CD8-positive, alpha-beta memory T cell (primary cell): ENCODE results near the gene KCNH5. TPM values are rescaled to one million over a fixed set of nuclear protein-coding genes. Genes with fewer than 3 reads are reported as not detected.
"Not testable (repeated sequence)": the region's sequence is repeated elsewhere in the genome, so short reads cannot be mapped to it uniquely, and the experiment has no call there.

Experiments
- CTCF ChIA-PET: fragments of 350-600 bp; sonication (Branson Sonifier 250); formaldehyde crosslinking; loops from one replicate; lab custom pipeline; 2021; ENCODE audit warnings: antibody characterized with exemption; lab: Charles Lee
- POLR2A ChIA-PET: fragments of 350-600 bp; sonication (Branson Sonifier 250); formaldehyde crosslinking; loops from one replicate; lab custom pipeline; 2021; ENCODE audit warnings: antibody characterized with exemption; lab: Charles Lee
- DNase-seq, 5 donors: peaks; one replicate each; pipeline versions ENCODE4 v3.0.0 to v3.0.0-alpha.2; 2020 to 2022; ENCODE audit warnings: mixed read lengths in 1 of 5
- H3K27ac ChIP-seq: one replicate; pipeline ENCODE4 v1.7.0; 2013; ENCODE audit warnings: low read depth, mild to moderate bottlenecking, low read length, moderate library complexity
- H3K27me3 ChIP-seq: 2 replicates; pipeline ENCODE4 v1.7.0; 2013; ENCODE audit warnings: low read length, mild to moderate bottlenecking; ENCODE audit not compliant: insufficient read depth, poor library complexity, severe bottlenecking
- H3K36me3 ChIP-seq: 2 replicates; pipeline ENCODE4 v1.7.0; 2013; ENCODE audit warnings: mild to moderate bottlenecking, low read length, moderate library complexity; ENCODE audit not compliant: insufficient read depth
- H3K4me1 ChIP-seq: 2 replicates; pipeline ENCODE4 v1.7.0; 2013; ENCODE audit warnings: mild to moderate bottlenecking, low read length, moderate library complexity; ENCODE audit not compliant: insufficient read depth
- H3K4me3 ChIP-seq: 2 replicates; pipeline ENCODE4 v1.7.0; 2013; ENCODE audit warnings: mild to moderate bottlenecking, low read length
- H3K9me3 ChIP-seq: 2 replicates; pipeline ENCODE4 v1.7.0; 2013; ENCODE audit warnings: mild to moderate bottlenecking, low read length
- H3K27ac Mint-ChIP-seq, 8 donors: one replicate each; pipeline ENCODE4 v1.8.0; 2020 to 2021; ENCODE audit warnings: mixed read lengths in 8 of 8, mild to moderate bottlenecking in 6 of 8, inconsistent platforms in 3 of 8, moderate library complexity in 3 of 8
- H3K27me3 Mint-ChIP-seq, 2 donors: one replicate each; pipeline ENCODE4 v1.8.0; 2020 to 2021; ENCODE audit warnings: mixed read lengths in 2 of 2, mild to moderate bottlenecking in 1 of 2, moderate library complexity in 1 of 2
- H3K36me3 Mint-ChIP-seq, 3 donors: one replicate each; pipeline ENCODE4 v1.8.0; 2020 to 2021; ENCODE audit warnings: mixed read lengths in 3 of 3, inconsistent platforms in 1 of 3, mild to moderate bottlenecking in 1 of 3
- H3K4me1 Mint-ChIP-seq, 3 donors: one replicate each; pipeline ENCODE4 v1.8.0; 2020 to 2021; ENCODE audit warnings: mixed read lengths in 3 of 3, inconsistent platforms in 1 of 3, mild to moderate bottlenecking in 1 of 3
- H3K4me3 Mint-ChIP-seq, 7 donors: one replicate each; pipeline ENCODE4 v1.8.0; 2020 to 2021; ENCODE audit warnings: mixed read lengths in 7 of 7, mild to moderate bottlenecking in 6 of 7, moderate library complexity in 4 of 7, inconsistent platforms in 2 of 7
- H3K9me3 Mint-ChIP-seq, 5 donors: one replicate each; pipeline ENCODE4 v1.8.0; 2020 to 2022; ENCODE audit warnings: mixed read lengths in 5 of 5, mild to moderate bottlenecking in 3 of 5, moderate library complexity in 2 of 5, inconsistent platforms in 1 of 5
- polyA plus RNA-seq: library from polyadenylated mRNA; unstranded; fragments of 300-500 nt; fragmentation: Illumina TruSeq; gene quantifications from one replicate; pipeline ENCODE4 v1.2.3, GENCODE V29; 2021
- total RNA-seq, 2 experiments: library from RNA; stranded (reverse); gene quantifications; one replicate each; pipeline ENCODE4 v1.2.3, GENCODE V29; 2021

The KCNH5 gene
- total and polyA plus RNA-seq, 3 experiments from 2014 or later = not detected

DNA sequence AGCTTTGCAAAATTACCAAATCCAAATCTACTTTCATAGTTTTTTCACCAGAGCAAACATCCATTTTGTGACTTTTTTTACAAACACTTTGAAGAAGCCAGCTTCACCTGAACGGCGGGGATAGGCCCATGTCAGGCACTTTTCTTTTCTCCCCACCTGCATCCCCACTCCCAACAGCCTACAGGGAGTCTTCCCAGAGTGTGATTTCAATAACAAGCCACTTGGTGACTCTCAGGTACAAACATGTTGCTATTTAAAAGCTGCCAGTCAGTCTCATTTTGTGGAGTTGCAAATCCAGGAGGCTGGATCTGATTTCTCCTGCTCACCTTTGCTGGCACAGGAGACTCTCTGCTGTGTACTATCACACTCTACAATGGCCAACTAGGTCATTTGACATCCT lies 285.5 kb downstream of the KCNH5 start:
- POLR2A ChIA-PET = no interaction called here

GRCh38 chr14:62746881-62747280 lies 298.4 kb downstream of the KCNH5 start:
- H3K4me3 ChIP-seq, H3K36me3 ChIP-seq, H3K9me3 ChIP-seq, H3K4me1 Mint-ChIP-seq, H3K36me3 Mint-ChIP-seq, H3K4me1 ChIP-seq, H3K27ac Mint-ChIP-seq, H3K9me3 Mint-ChIP-seq, DNase-seq, H3K27ac ChIP-seq, CTCF ChIA-PET, H3K27me3 ChIP-seq, POLR2A ChIA-PET, H3K27me3 Mint-ChIP-seq, H3K4me3 Mint-ChIP-seq: not testable (repeated sequence)

More for the DNA sequence above, 285.5 kb downstream of the KCNH5 start:
- no peaks in the 10 kb centered on the region for H3K9me3 ChIP-seq
- H3K27ac ChIP-seq = no peak overlapping the region
- no peaks in the 10 kb centered on the region for H3K4me1 ChIP-seq
- Mint-ChIP-seq H3K36me3 (no peaks in the 10 kb centered on the region), H3K27ac (no peak overlapping the region), H3K4me1 (no peaks in the 10 kb centered on the region), H3K4me3 (no peak overlapping the region), H3K9me3 (peaks cover 0 to 25% (median 10%) of the 10 kb centered on the region in 5 donors), H3K27me3 (no peaks in the 10 kb centered on the region)
- H3K36me3 ChIP-seq = no peaks in the 10 kb centered on the region
- no peak overlapping the region for H3K4me3 ChIP-seq
- CTCF ChIA-PET = no interaction called here
- H3K27me3 ChIP-seq = no peaks in the 10 kb centered on the region
- DNase-seq = no peak

DNA sequence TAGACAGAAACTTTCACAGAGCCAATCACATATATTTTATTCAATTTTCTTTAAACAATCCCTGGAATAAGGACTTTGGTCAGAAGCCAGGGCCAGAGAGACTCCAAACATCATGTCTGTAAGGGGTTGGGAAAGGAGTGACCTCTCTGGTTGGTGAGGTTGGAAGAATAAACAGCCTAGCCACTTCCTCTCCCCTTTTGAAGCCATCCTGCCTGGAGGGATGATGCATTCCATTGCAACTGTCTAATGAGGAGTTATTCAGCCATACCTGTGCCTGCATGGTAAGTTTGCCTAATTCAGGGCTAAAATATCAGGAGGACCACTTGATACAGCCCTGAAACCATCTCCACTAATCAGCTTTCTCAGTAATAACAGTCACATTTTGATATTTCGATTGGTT lies 299.8 kb downstream of the KCNH5 start:
- H3K4me1 ChIP-seq = no peaks in the 10 kb centered on the region
- no peak for DNase-seq
- no peaks in the 10 kb centered on the region for H3K27me3 ChIP-seq
- no peak overlapping the region for H3K27ac ChIP-seq
- ChIA-PET CTCF (no interaction called here), POLR2A (no interaction called here)
- no peak overlapping the region for H3K27ac Mint-ChIP-seq
- no peak overlapping the region for H3K4me3 Mint-ChIP-seq
- no peaks in the 10 kb centered on the region for H3K9me3 ChIP-seq
- H3K36me3 ChIP-seq = no peaks in the 10 kb centered on the region
- peaks cover 0 to 4% (median 0%) of the 10 kb centered on the region in 5 donors for H3K9me3 Mint-ChIP-seq
- no peaks in the 10 kb centered on the region for H3K36me3 Mint-ChIP-seq
- H3K27me3 Mint-ChIP-seq = no peaks in the 10 kb centered on the region
- H3K4me1 Mint-ChIP-seq = no peaks in the 10 kb centered on the region
- H3K4me3 ChIP-seq = no peak overlapping the region

- H3K36me3 ChIP-seq = no peaks in the 10 kb centered on the region
- CTCF ChIA-PET = no interaction called here
- POLR2A ChIA-PET = no interaction called here
Measured at GRCh38 chr14:62743560-62743959, 301.7 kb downstream of the KCNH5 start.

GRCh38 chr14:62743118-62743517 lies 302.1 kb downstream of the KCNH5 start:
- no peak overlapping the region for H3K27ac Mint-ChIP-seq
- no peaks in the 10 kb centered on the region for H3K4me1 Mint-ChIP-seq
- H3K4me3 Mint-ChIP-seq = no peak overlapping the region
- H3K36me3 ChIP-seq = no peaks in the 10 kb centered on the region
- H3K36me3 Mint-ChIP-seq = no peaks in the 10 kb centered on the region
- H3K27me3 Mint-ChIP-seq = no peaks in the 10 kb centered on the region
- CTCF ChIA-PET = no interaction called here
- no peak overlapping the region for H3K27ac ChIP-seq
- POLR2A ChIA-PET = no interaction called here
- H3K4me3 ChIP-seq = no peak overlapping the region
- H3K4me1 ChIP-seq = no peaks in the 10 kb centered on the region
- H3K27me3 ChIP-seq = no peaks in the 10 kb centered on the region
- no peak for DNase-seq
- H3K9me3 ChIP-seq = no peaks in the 10 kb centered on the region
- peaks cover 0 to 7% (median 0%) of the 10 kb centered on the region in 5 donors for H3K9me3 Mint-ChIP-seq

More at GRCh38 chr14:62743560-62743959, 301.7 kb downstream of the KCNH5 start:
- H3K4me1 Mint-ChIP-seq = no peaks in the 10 kb centered on the region
- no peak overlapping the region for H3K4me3 Mint-ChIP-seq
- Histone ChIP-seq H3K4me1 (no peaks in the 10 kb centered on the region), H3K4me3 (no peak overlapping the region), H3K27ac (no peak overlapping the region), H3K9me3 (no peaks in the 10 kb centered on the region), H3K27me3 (no peaks in the 10 kb centered on the region)
- H3K36me3 Mint-ChIP-seq = no peaks in the 10 kb centered on the region
- H3K27ac Mint-ChIP-seq = no peak overlapping the region
- DNase-seq = no peak
- peaks cover 0 to 6% (median 0%) of the 10 kb centered on the region in 5 donors for H3K9me3 Mint-ChIP-seq
- H3K27me3 Mint-ChIP-seq = no peaks in the 10 kb centered on the region

- CTCF ChIA-PET = no interaction called here
- H3K4me1 Mint-ChIP-seq = no peaks in the 10 kb centered on the region
Measured at GRCh38 chr14:62739647-62740046, 305.6 kb downstream of the KCNH5 start.

DNA sequence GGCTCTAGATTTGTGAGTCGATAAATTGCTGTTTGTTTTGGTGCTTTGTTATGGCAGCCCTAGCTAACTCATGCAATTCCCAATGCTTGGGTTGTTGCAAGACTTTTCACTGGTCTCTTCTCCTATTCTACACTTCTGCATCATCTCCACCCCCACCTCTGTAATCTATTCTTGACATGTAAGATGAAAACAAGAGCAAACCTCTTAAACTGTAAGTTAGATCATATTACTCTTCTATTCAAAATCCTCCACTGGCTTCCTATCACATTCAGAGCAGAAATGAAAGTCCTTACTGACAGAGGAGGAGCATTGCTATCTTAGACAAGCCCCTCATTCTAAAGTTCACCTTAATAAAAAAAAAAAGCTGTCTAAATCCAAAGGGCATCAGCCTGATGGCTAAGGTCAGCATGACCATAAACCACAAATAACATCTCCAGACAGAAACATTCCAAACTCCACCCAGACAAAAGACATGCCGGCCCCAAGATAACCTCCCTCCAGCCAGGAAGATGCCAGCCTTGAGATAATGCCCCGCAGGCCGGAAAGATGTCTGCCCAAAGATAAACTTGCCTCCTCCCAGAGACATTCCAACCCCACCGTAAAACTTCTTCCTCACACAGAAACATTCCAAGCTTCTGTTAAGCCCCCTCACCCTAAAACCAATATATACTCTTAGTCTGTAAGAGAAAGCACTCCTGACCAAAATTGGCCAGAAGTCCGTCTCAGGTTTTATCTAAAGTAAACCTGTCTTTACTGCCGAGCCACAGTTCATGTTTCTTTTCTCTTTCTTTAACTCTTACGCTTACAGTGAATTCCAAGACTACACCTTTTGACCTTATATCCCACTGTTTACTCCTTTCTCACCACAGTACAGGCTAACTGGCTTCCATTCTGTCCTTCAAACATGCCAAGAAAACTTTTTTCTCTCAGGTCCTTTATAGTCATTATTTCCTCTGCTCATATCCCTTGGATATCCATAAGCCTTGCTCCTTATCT lies 308.9 kb downstream of the KCNH5 start:
- H3K27me3 ChIP-seq = no peaks in the 10 kb centered on the region
- Mint-ChIP-seq H3K4me3 (no peak overlapping the region), H3K27ac (no peak overlapping the region), H3K4me1 (no peaks in the 10 kb centered on the region), H3K9me3 (peaks cover 0 to 20% (median 3%) of the 10 kb centered on the region in 5 donors), H3K27me3 (peaks cover 0 to 2% of the 10 kb centered on the region in 2 donors), H3K36me3 (no peaks in the 10 kb centered on the region)
- ChIA-PET POLR2A (no interaction called here), CTCF (no interaction called here)
- H3K4me1 ChIP-seq = no peaks in the 10 kb centered on the region
- H3K9me3 ChIP-seq = no peaks in the 10 kb centered on the region
- no peak overlapping the region for H3K4me3 ChIP-seq
- H3K27ac ChIP-seq = no peak overlapping the region
- no peaks in the 10 kb centered on the region for H3K36me3 ChIP-seq
- no peak for DNase-seq

More at GRCh38 chr14:62739647-62740046, 305.6 kb downstream of the KCNH5 start:
- POLR2A ChIA-PET = no interaction called here
- no peak overlapping the region for H3K4me3 Mint-ChIP-seq
- H3K36me3 Mint-ChIP-seq = no peaks in the 10 kb centered on the region
- H3K27me3 ChIP-seq = no peaks in the 10 kb centered on the region
- no peaks in the 10 kb centered on the region for H3K36me3 ChIP-seq
- no peak for DNase-seq
- peaks cover 0 to 2% of the 10 kb centered on the region in 2 donors for H3K27me3 Mint-ChIP-seq
- H3K27ac Mint-ChIP-seq = no peak overlapping the region
- H3K27ac ChIP-seq = no peak overlapping the region
- no peak overlapping the region for H3K4me3 ChIP-seq
- H3K9me3 ChIP-seq = no peaks in the 10 kb centered on the region
- peaks cover 0 to 20% (median 3%) of the 10 kb centered on the region in 5 donors for H3K9me3 Mint-ChIP-seq
- H3K4me1 ChIP-seq = no peaks in the 10 kb centered on the region

- H3K9me3 ChIP-seq = no peaks in the 10 kb centered on the region
- H3K36me3 ChIP-seq = no peaks in the 10 kb centered on the region
- ChIA-PET POLR2A (no interaction called here), CTCF (no interaction called here)
- Mint-ChIP-seq H3K36me3 (no peaks in the 10 kb centered on the region), H3K4me3 (no peak overlapping the region), H3K27me3 (peaks cover 0 to 2% of the 10 kb centered on the region in 2 donors), H3K4me1 (no peaks in the 10 kb centered on the region), H3K9me3 (peaks cover 0 to 16% (median 3%) of the 10 kb centered on the region in 5 donors), H3K27ac (no peak overlapping the region)
- no peaks in the 10 kb centered on the region for H3K27me3 ChIP-seq
- H3K4me1 ChIP-seq = no peaks in the 10 kb centered on the region
- no peak overlapping the region for H3K4me3 ChIP-seq
- DNase-seq = no peak
- H3K27ac ChIP-seq = no peak overlapping the region
Measured at GRCh38 chr14:62734831-62735230, 310.4 kb downstream of the KCNH5 start.
